ENCODE measurements around the gene TGFA. TPM values are rescaled to one million over a fixed set of nuclear protein-coding genes. Genes with fewer than 3 reads are reported as not detected.

TGFA gene
- polyA plus RNA-seq, 1 donor (not counting 4 experiments of a cell fraction or from before 2014, with no cell fraction given): 51.7 TPM

DNA sequence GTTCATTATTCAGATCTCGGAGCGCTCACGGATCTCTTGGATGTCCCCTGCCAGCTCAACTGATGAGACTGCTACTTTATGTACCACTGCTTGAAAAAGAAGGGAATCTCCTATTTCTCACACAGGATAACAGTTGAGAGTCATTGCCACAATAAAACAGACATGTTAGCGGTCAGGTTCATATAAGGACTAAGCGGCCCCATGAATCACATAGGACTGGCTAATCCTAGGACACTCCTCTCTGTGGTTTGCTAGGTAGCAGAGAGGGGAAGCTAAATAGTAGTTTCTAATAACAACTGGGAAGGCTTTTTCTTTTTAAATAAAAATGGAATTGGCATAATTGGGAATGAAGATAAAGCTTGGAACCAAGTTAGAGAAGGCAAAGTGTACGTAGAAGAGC lies 15.9 kb upstream of the TGFA start:
- Histone ChIP-seq H3K9me3 (ENCODE audit: control insufficient read depth, low read depth, low read length) (no peaks in the 10 kb centered on the region), H3K9me1 (ENCODE audit: control insufficient read depth, extremely low read depth, insufficient read depth, low read length) (no peaks in the 10 kb centered on the region), H3K4me3 (ENCODE audit: control insufficient read depth in 2 of 3, extremely low read depth in 1 of 3, insufficient read depth in 2 of 3, low read depth in 1 of 3, low read length in 3 of 3) (peak overlapping the region in 1 of 3 experiments; percentile 16), H3K36me3 (ENCODE audit: control insufficient read depth in 2 of 2, extremely low read depth in 1 of 2, insufficient read depth in 2 of 2, low read length in 2 of 2) (no peaks in the 10 kb centered on the region), H3K9ac (ENCODE audit: control insufficient read depth, extremely low read depth, insufficient read depth, low read length) (peak overlapping the region; percentile 48), H3K4me1 (ENCODE audit: control insufficient read depth, extremely low read depth, insufficient read depth, low read length) (peaks cover 31% of the 10 kb centered on the region), H3K27ac (ENCODE audit: control insufficient read depth, insufficient read depth, low read length) (peak overlapping the region; percentile 89), H4K20me1 (ENCODE audit: control insufficient read depth, extremely low read depth, insufficient read depth, low read length) (no peaks in the 10 kb centered on the region), H2AFZ (ENCODE audit: control insufficient read depth, low read length) (peak overlapping the region; percentile 14), H3K4me2 (ENCODE audit: control insufficient read depth, extremely low read depth, insufficient read depth, low read depth, low read length) (peak overlapping the region; percentile 60), H3K27me3 (ENCODE audit: control insufficient read depth, extremely low read depth, insufficient read depth, low read length) (no peaks in the 10 kb centered on the region), H3K79me2 (ENCODE audit: control insufficient read depth, insufficient read depth, low read length) (no peaks in the 10 kb centered on the region)
- no peak for TF ChIP-seq EZH2 (IDR thresholded peaks at IDR 0.05; ENCODE audit: low read length)
- TF ChIP-seq, protein P1, sequence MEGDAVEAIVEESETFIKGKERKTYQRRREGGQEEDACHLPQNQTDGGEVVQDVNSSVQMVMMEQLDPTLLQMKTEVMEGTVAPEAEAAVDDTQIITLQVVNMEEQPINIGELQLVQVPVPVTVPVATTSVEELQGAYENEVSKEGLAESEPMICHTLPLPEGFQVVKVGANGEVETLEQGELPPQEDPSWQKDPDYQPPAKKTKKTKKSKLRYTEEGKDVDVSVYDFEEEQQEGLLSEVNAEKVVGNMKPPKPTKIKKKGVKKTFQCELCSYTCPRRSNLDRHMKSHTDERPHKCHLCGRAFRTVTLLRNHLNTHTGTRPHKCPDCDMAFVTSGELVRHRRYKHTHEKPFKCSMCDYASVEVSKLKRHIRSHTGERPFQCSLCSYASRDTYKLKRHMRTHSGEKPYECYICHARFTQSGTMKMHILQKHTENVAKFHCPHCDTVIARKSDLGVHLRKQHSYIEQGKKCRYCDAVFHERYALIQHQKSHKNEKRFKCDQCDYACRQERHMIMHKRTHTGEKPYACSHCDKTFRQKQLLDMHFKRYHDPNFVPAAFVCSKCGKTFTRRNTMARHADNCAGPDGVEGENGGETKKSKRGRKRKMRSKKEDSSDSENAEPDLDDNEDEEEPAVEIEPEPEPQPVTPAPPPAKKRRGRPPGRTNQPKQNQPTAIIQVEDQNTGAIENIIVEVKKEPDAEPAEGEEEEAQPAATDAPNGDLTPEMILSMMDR (optimal IDR thresholded peaks at IDR 0.05 in 1 of 3, IDR thresholded peaks at IDR 0.05 in 1 of 3, conservative IDR thresholded peaks at IDR 0.05 in 1 of 3; ENCODE audit: extremely low read depth in 1 of 3, insufficient read depth in 2 of 3, low read length in 3 of 3): no peak
- FAIRE-seq (peak; percentile 85), DNase-seq (ENCODE audit: low read depth, low spot score) (no peak)
- dilution Hi-C loops (cut with MboI; ENCODE audit: extremely low pct_ligation_motif_present, low sequenced_read_pairs): no loop called here

DNA sequence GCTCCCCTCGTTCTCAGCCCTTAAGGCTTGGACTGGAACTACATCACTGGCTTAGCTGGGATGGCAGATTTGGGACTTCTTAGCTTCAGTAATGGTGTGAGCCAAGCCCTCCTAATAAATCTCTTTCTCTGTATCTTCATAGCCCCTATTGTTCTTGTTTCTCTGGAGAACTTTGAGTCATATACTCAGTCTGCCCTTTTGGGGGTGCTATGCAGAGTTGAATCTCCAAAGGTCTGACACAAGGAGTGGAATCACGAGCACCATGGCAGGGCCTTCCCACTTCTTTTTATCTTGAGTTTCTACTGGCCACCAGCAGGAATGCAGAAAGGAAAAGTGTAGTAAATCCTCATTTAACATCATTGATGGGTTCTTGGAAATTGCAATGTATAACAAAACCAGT lies 13.3 kb upstream of the TGFA start:
- no peak overlapping the region for H2AFZ ChIP-seq (ENCODE audit: control insufficient read depth, low read length)
- no peaks in the 10 kb centered on the region for H4K20me1 ChIP-seq (ENCODE audit: control insufficient read depth, extremely low read depth, insufficient read depth, low read length)
- no peaks in the 10 kb centered on the region for H3K79me2 ChIP-seq (ENCODE audit: control insufficient read depth, insufficient read depth, low read length)
- no peak overlapping the region for H3K27ac ChIP-seq (ENCODE audit: control insufficient read depth, insufficient read depth, low read length)
- H3K4me1 ChIP-seq (ENCODE audit: control insufficient read depth, extremely low read depth, insufficient read depth, low read length): peaks cover 26% of the 10 kb centered on the region
- no peaks in the 10 kb centered on the region for H3K36me3 ChIP-seq (ENCODE audit: control insufficient read depth in 2 of 2, extremely low read depth in 1 of 2, insufficient read depth in 2 of 2, low read length in 2 of 2)
- FAIRE-seq (no peak), DNase-seq (ENCODE audit: low read depth, low spot score) (no peak)
- no peak overlapping the region for H3K4me2 ChIP-seq (ENCODE audit: control insufficient read depth, extremely low read depth, insufficient read depth, low read depth, low read length)
- H3K9me3 ChIP-seq (ENCODE audit: control insufficient read depth, low read depth, low read length): no peaks in the 10 kb centered on the region
- H3K9ac ChIP-seq (ENCODE audit: control insufficient read depth, extremely low read depth, insufficient read depth, low read length): no peak overlapping the region
- no peaks in the 10 kb centered on the region for H3K27me3 ChIP-seq (ENCODE audit: control insufficient read depth, extremely low read depth, insufficient read depth, low read length)
- no peak overlapping the region for H3K4me3 ChIP-seq (ENCODE audit: control insufficient read depth in 2 of 3, extremely low read depth in 1 of 3, insufficient read depth in 2 of 3, low read depth in 1 of 3, low read length in 3 of 3)
- H3K9me1 ChIP-seq (ENCODE audit: control insufficient read depth, extremely low read depth, insufficient read depth, low read length): no peaks in the 10 kb centered on the region
- TF ChIP-seq, protein P1 (optimal IDR thresholded peaks at IDR 0.05 in 1 of 3, IDR thresholded peaks at IDR 0.05 in 1 of 3, conservative IDR thresholded peaks at IDR 0.05 in 1 of 3; ENCODE audit: extremely low read depth in 1 of 3, insufficient read depth in 2 of 3, low read length in 3 of 3): peak in 1 of 3 experiments; percentile 11
- TF ChIP-seq EZH2 (IDR thresholded peaks at IDR 0.05; ENCODE audit: low read length): no peak
- dilution Hi-C loops (cut with MboI; ENCODE audit: extremely low pct_ligation_motif_present, low sequenced_read_pairs): no loop called here
